ENCODE data around the gene ATP8A2.

The ATP8A2 gene

GRCh38 chr13:26038931-26039475 lies 667.2 kb downstream of the ATP8A2 start:
- TF ChIP-seq CTCF (IDR thresholded peaks at IDR 0.05) = no peak
- no peak overlapping the region for H3K4me2 ChIP-seq (ENCODE audit: low read length)
- no peak overlapping the region for H2AFZ ChIP-seq
- no peak overlapping the region for H3K27ac ChIP-seq
- H3K9ac ChIP-seq = no peak overlapping the region
- H3K36me3 ChIP-seq (ENCODE audit: control insufficient read depth, insufficient read depth, low read length) = no peaks in the 10 kb centered on the region
- H3K27me3 ChIP-seq (ENCODE audit: control insufficient read depth, insufficient read depth, low read length) = no peaks in the 10 kb centered on the region
- no peaks in the 10 kb centered on the region for H3K4me1 ChIP-seq
- no peaks in the 10 kb centered on the region for H3K9me3 ChIP-seq (ENCODE audit: control insufficient read depth, low read length)
- no peak overlapping the region for H3K4me3 ChIP-seq (ENCODE audit: low read depth, low read length)
- H3K79me2 ChIP-seq = no peaks in the 10 kb centered on the region

DNA sequence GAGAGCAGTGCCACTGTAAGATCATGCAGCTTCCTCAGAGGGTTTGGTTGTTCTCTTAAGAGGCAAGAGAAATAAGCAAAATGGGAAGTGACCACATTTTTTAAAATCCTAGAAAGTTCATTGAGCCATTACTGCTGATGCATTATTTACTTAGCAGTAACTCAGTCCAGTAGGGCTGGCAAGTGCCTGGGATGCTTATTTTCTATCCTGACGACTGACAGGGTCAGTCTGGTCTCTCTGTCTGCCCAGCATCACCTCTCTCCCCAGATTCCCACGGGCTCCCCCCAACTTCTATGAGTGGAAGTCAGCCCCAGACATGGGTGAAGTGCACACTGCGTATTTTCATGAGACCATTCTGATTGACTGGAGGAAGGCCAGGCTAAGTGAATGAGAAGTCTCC lies 669.7 kb downstream of the ATP8A2 start:
- Histone ChIP-seq H3K4me1 (no peaks in the 10 kb centered on the region), H3K9me3 (ENCODE audit: control insufficient read depth, low read length) (no peaks in the 10 kb centered on the region), H3K27me3 (ENCODE audit: control insufficient read depth, insufficient read depth, low read length) (no peaks in the 10 kb centered on the region), H3K4me3 (ENCODE audit: low read depth, low read length) (no peak overlapping the region), H3K9ac (no peak overlapping the region), H3K36me3 (ENCODE audit: control insufficient read depth, insufficient read depth, low read length) (no peaks in the 10 kb centered on the region), H3K4me2 (ENCODE audit: low read length) (no peak overlapping the region), H2AFZ (no peak overlapping the region), H3K27ac (no peak overlapping the region), H3K79me2 (no peaks in the 10 kb centered on the region)
- TF ChIP-seq CTCF (IDR thresholded peaks at IDR 0.05) = no peak

GRCh38 chr13:26042785-26043184 lies 671.0 kb downstream of the ATP8A2 start:
- no peaks in the 10 kb centered on the region for H3K4me1 ChIP-seq
- no peak overlapping the region for H3K27ac ChIP-seq
- no peak overlapping the region for H3K4me2 ChIP-seq (ENCODE audit: low read length)
- H3K36me3 ChIP-seq (ENCODE audit: control insufficient read depth, insufficient read depth, low read length) = no peaks in the 10 kb centered on the region
- no peak overlapping the region for H2AFZ ChIP-seq
- no peaks in the 10 kb centered on the region for H3K79me2 ChIP-seq
- no peak for TF ChIP-seq CTCF (IDR thresholded peaks at IDR 0.05)
- H3K27me3 ChIP-seq (ENCODE audit: control insufficient read depth, insufficient read depth, low read length) = no peaks in the 10 kb centered on the region
- no peak overlapping the region for H3K4me3 ChIP-seq (ENCODE audit: low read depth, low read length)
- no peak overlapping the region for H3K9ac ChIP-seq
- H3K9me3 ChIP-seq (ENCODE audit: control insufficient read depth, low read length) = no peaks in the 10 kb centered on the region

DNA sequence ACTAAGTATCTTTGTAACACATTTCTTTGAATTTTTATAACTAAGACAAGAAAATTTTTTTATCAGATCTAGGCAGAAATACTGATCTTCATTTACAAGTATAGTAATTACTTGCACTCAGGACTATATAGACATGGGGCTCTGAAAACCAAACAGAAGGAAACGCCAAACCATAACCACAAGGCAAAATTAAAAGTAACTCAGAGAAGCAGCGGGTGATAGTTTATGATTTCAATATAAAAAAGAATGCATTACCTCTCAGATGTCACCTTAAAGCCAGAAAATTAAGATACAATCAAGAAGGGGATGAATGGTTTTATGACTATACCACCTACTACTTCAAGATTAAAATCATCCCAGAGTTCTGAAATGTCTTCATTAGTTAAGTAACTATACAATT lies 673.4 kb downstream of the ATP8A2 start:
- Histone ChIP-seq H3K4me2 (ENCODE audit: low read length) (no peak overlapping the region), H3K9me3 (ENCODE audit: control insufficient read depth, low read length) (no peaks in the 10 kb centered on the region), H3K4me1 (no peaks in the 10 kb centered on the region), H3K36me3 (ENCODE audit: control insufficient read depth, insufficient read depth, low read length) (no peaks in the 10 kb centered on the region), H3K27ac (no peak overlapping the region), H3K27me3 (ENCODE audit: control insufficient read depth, insufficient read depth, low read length) (no peaks in the 10 kb centered on the region), H3K9ac (no peak overlapping the region), H3K79me2 (no peaks in the 10 kb centered on the region), H2AFZ (no peak overlapping the region), H3K4me3 (ENCODE audit: low read depth, low read length) (no peak overlapping the region)
- no peak for TF ChIP-seq CTCF (IDR thresholded peaks at IDR 0.05)

GRCh38 chr13:26046639-26047038 lies 674.9 kb downstream of the ATP8A2 start:
- Histone ChIP-seq H3K79me2 (no peaks in the 10 kb centered on the region), H3K9ac (no peak overlapping the region), H3K36me3 (ENCODE audit: control insufficient read depth, insufficient read depth, low read length) (no peaks in the 10 kb centered on the region), H3K4me3 (ENCODE audit: low read depth, low read length) (no peak overlapping the region), H3K4me1 (no peaks in the 10 kb centered on the region), H3K4me2 (ENCODE audit: low read length) (no peak overlapping the region), H3K9me3 (ENCODE audit: control insufficient read depth, low read length) (no peaks in the 10 kb centered on the region), H3K27ac (no peak overlapping the region), H2AFZ (no peak overlapping the region), H3K27me3 (ENCODE audit: control insufficient read depth, insufficient read depth, low read length) (no peaks in the 10 kb centered on the region)
- no peak for TF ChIP-seq CTCF (IDR thresholded peaks at IDR 0.05)

Measured in parathyroid adenoma (tissue), 2 donors.